GM12891 (cell line): ENCODE results near the gene PLCB1.

Experiments
- PAX5 ChIP-seq: IDR thresholded peaks from 2 replicates; pipeline ENCODE4 v1.6.1; 2011; ENCODE audit warnings: low read length, moderate library complexity, mild to moderate bottlenecking; ENCODE audit not compliant: insufficient read depth, severe bottlenecking
- POLR2A ChIP-seq: IDR thresholded peaks from 2 replicates; pipeline ENCODE4 v1.6.1; 2011; ENCODE audit warnings: low read depth, low read length, control low read depth
- POLR2AphosphoS5 ChIP-seq: IDR thresholded peaks from 2 replicates; pipeline ENCODE4 v1.6.1; 2011; ENCODE audit warnings: low read depth, low read length, control low read depth
- POU2F2 ChIP-seq: IDR thresholded peaks from 2 replicates; pipeline ENCODE4 v1.6.1; 2011; ENCODE audit warnings: low read depth, mild to moderate bottlenecking, control low read depth, low read length, moderate library complexity
- TAF1 ChIP-seq: IDR thresholded peaks from 2 replicates; pipeline ENCODE4 v1.6.1; 2011; ENCODE audit warnings: low read depth, low read length, control low read depth

GRCh38 chr20:8089668-8090067, 42.4 kb upstream of the PLCB1 start:
- TF ChIP-seq TAF1, result no peak
- TF ChIP-seq POLR2A, result no peak
- no peak for TF ChIP-seq POLR2AphosphoS5
- no peak for TF ChIP-seq POU2F2
- no peak for TF ChIP-seq PAX5
